ENCODE data around the gene TMEM117.
"Not testable (repeated sequence)": the region's sequence is repeated elsewhere in the genome, so short reads cannot be mapped to it uniquely, and the experiment has no call there.

Gene TMEM117

DNA sequence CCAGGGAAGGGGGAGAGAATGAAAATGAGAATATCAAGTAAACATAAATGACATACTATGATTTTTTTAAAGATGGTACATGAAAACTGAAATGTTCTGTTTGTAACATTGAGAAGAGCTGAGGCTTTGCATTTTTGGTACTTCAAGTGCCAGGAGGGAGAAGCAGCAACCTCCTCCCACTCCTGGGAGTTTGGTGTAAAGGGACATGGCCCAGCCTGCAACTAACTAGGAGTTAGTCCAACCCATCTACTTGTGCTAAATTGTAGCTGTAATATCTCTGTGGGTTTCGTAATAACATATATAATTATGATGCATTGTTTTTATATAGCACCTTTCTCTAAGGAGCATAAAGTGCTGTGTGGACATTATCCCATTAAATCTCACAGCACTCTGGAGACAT, 522.8 kb downstream of the TMEM117 start:
- in situ Hi-C loops (cut with HindIII; ENCODE audit: low sequenced_read_pairs), result no loop called here

DNA sequence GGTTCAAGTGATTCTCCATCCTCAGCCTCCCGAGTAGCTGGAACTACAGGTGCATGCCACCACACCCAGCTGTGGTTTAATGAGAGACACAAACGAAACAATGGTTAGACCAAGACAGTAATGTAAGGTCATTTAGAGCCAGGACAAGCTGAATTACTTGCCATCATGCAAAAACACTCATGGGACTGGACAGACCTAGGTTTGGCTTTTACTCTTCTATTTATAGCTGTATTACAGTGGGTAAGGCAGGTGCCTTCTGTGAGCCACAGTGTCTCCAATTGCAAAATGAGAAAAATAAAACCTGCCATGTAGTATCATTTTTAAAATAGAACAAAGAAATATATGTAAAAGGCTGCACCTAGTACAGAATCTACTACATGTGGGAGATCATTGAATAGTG, 527.1 kb downstream of the TMEM117 start:
- in situ Hi-C loops (cut with HindIII; ENCODE audit: low sequenced_read_pairs), result no loop called here

DNA sequence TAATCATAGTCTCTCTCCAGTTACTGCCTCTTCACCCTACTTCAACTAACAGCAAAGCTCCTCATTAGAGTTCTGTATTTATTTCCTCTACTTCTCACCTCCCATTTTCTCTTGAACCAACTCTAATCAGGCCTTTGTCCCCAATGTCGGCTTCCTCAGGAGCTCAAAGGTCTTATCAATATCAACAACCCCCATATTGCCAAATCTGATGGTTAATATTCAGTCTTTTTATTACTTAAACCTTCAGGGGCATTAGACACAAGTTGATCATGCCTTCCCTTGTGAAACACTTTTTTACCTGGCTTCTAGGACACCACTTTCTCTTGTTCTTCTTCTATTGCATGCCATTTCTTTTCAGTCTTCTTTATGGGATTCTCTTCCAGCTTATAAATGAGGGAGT, 531.3 kb downstream of the TMEM117 start:
- in situ Hi-C loops (cut with HindIII; ENCODE audit: low sequenced_read_pairs), result no loop called here

DNA sequence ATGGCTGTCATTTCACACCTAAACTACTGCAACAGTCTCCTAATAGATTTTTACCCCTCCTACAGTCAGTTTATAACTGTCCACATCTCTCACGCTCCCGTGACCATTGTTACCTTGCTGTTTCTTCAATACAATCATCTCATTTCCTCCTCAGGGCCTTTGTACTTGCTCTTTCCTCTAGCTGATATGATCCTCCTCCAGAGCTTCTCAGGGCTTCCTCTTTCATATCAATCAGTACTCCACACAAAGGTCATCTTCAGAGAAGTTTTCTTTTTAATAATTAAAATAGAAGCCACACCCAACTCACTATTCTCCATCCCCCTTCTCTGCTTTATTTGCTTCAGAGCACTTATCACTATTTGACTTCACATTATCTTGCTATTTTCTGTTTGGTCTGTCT, 532.0 kb downstream of the TMEM117 start:
- in situ Hi-C loops (cut with HindIII; ENCODE audit: low sequenced_read_pairs), result no loop called here

DNA sequence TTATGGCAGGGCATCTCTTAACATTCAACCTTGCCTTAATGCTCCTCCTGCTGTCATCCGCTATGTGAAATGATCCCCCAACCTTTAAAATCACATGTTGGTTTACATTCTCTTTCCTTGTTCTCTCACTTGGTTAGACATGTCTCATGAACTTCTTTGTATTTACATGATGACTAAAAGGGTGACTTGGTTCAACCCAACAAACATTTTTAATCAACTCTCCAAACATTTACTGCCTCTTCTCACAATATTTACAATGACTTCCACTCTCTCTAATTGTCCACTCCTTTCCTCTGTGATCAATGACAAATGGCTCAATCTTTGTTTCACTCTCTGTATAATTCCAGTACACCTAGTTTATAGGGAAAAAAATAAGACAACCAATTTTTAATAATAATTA, 534.1 kb downstream of the TMEM117 start:
- in situ Hi-C loops (cut with HindIII; ENCODE audit: low sequenced_read_pairs), result no loop called here

DNA sequence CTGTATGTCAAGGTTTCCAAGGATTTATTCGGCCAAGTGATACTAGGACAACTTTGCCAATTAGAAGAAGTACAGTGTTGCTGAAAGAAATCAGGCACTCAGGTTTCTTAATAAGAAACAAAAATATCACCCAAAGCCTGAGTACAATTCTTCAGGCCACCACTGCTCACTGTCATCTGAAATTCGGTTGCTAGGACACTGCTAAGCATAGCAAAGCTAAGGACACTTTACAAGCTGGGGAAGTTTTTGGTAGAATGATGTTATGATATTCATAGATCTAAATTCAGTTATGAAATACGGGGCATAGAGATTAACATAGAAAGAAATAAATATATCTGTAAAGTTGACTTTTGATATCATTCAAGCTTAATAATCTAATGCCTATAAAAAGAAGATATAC, 535.1 kb downstream of the TMEM117 start:
- in situ Hi-C loops (cut with HindIII; ENCODE audit: low sequenced_read_pairs), result no loop called here

DNA sequence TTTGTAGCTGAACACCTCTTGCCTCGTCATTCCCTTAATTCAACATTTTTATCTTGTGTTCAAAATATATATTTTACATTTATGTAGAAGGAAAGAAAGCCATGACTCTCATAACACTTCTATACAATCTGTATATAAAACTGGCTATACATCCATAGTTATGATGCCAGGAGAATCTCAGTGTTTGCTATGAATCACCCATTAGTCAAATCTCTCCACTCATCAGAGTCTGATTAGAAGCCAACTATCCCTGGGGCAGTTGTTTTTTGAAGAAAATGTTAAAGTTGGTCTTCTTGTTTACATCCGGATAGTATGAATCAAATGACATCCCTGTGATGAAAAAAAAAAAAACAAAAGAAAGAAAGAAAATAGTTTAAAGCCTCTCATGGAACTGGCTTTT, 536.4 kb downstream of the TMEM117 start:
- in situ Hi-C loops (cut with HindIII; ENCODE audit: low sequenced_read_pairs), result no loop called here

DNA sequence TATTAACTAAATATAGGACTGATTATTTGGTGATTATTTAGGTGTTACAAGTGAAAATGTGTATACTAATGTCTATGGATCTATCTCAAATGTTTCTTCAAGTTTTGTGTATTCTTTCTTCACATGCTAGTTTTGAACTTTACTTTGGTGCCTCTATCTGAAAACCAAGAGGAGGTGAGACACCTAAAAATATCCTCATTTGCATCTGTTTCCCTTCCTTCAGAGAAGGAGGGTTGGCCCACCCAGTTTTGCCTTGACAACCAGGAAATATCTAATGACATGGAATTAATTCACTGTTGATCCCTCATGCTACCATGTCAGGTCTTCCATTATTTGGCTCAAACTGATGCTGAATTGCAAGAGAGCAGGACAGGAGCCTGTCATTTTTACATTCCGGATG, 539.8 kb downstream of the TMEM117 start:
- in situ Hi-C loops (cut with HindIII; ENCODE audit: low sequenced_read_pairs), result no loop called here

DNA sequence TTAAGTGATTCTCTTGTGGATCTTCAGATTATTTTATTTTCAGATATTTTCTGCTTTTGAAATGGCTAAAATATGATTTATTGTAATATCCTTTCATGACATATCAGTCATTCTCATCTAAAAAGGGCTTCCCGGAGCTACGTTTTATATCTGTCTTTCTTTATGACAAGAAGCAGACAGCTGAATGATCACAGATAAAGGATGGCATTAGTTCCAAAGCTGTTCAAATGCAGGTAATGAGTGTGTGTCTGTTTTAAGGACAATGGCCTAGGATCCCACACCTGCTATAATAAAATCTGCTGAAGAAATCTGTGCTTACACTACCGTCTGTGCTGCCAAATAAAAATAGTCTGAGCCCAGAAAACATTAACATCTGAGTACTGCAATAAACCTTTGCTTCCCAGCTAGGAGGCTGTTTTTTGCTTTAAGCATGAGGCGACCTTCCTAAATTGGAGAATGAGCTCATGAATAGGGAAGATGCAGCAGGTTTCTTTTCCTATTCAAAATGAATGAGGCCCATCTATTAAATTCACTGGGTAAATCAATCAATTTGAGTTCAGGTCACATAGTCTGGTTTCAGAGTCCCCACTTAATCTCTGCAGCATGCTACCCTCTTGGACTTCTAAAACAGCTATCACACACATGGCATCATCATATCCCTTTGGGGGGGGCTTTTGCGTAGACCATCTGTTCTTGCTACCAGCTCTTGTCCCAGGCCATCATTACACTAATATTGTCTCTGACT, 541.7 kb downstream of the TMEM117 start:
- in situ Hi-C loops (cut with HindIII; ENCODE audit: low sequenced_read_pairs), result no loop called here

DNA sequence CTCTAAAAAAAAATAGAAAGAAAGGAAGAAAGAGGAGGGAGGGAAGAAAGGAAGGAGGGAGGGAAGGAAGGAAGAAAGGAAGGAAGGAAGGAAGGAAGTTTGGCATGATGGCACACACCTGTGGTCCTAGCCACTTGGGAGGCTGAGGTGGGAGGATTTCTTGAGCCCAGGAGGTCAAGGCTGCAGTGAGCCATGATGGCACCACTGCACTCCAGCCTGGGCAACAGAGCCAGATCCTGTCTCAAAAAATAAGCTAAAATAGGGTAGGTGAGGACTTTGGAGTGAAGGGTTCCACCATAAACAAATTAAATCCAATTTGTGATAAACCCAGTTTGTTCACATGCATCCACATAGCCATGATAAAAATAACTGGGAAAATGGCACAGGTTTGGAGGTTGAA, 543.2 kb downstream of the TMEM117 start:
- in situ Hi-C loops (cut with HindIII; ENCODE audit: low sequenced_read_pairs), result not testable (repeated sequence)

DNA sequence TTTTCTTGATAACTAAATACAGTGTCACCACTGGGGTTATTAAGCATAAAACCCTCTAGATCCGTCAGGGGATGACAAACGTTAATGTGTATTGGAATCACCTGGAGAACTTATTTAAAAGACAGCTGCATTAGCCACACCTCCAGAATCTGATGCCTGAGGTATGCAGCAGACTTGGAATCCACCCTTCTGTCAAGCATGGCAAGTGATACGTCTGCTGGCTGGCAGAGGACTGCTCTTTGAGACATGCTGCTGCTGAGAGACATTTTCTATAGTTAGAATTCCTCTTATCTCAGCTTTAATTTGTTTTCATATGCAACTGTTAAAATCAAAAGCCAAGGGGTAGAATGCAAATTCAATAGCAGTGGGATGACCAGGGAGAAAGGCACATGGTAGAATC, 544.0 kb downstream of the TMEM117 start:
- in situ Hi-C loops (cut with HindIII; ENCODE audit: low sequenced_read_pairs), result no loop called here

DNA sequence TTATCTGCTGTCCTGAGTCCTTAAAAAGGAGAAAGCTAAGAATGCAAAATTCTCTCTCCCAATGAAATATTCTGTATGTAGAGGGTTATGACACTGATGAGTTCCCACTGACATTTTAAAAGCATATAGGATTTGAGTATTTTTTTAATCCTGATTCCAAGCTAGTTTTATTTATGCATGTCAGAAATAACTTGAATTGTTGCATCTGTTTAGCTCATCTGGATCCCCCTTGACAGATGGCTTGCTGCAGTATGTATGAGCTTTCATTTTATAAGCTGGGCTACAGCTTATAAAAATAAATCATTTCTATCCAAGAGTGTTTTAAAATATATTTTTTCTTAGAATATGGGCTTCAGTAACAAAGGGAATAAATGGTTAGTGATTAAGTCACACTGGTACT, 545.0 kb downstream of the TMEM117 start:
- in situ Hi-C loops (cut with HindIII; ENCODE audit: low sequenced_read_pairs), result no loop called here

DNA sequence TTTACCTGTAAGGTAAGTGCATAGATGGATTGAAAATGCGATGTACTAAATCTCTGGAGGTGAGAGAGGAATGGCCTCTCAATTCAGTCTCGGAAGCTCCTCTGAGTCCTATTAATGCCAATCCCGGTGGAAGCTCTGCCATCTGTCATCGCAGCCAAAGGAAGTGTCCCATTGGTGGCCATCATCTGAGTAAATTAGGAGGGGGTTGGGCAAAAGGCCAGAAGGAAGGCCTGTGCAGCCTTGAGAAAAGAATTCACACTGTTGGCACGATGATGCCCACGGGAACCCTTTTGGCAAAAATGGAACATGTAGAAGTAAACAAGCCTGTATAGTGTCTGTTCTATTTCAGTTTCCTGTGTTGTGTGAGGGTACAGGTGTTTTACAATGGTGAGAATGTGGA, 545.5 kb downstream of the TMEM117 start:
- in situ Hi-C loops (cut with HindIII; ENCODE audit: low sequenced_read_pairs), result no loop called here

DNA sequence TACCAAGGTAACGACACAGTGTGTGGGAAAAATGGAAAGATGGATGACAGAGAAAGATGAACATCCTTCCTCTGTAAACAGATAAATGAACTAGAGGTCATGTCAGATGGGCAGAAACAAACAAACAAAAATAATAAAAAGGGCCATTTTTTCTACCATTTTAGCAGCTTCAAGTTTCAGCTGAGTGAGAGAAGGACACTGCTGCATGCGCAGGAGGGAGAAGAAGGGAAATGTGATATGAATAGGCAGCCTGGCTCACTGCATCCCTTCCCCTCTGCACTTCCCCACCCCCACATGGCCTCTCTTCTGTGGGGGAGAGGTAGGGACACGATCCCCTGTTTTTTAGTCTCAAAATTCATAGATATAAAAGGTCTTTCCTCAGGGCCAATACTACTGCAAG, 548.3 kb downstream of the TMEM117 start:
- in situ Hi-C loops (cut with HindIII; ENCODE audit: low sequenced_read_pairs), result no loop called here

DNA sequence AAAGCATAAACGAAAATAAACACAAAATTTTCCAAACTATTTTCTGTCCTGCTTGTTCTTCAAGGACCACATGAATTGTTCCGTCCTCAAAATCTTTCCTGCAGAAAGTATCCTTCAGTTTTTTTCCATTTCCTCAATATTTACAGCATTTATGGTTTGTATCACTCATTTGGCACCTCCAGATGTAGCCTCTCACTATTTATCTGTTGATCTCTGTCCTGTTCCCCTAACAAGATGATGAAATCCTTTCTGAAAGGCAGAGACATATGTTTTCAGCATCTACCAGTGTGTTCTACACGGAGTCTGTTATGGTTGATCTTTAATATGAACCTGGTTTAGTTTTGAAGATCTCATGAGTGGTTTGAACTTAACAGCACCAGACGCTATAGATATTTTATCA, 550.1 kb downstream of the TMEM117 start:
- in situ Hi-C loops (cut with HindIII; ENCODE audit: low sequenced_read_pairs), result no loop called here

DNA sequence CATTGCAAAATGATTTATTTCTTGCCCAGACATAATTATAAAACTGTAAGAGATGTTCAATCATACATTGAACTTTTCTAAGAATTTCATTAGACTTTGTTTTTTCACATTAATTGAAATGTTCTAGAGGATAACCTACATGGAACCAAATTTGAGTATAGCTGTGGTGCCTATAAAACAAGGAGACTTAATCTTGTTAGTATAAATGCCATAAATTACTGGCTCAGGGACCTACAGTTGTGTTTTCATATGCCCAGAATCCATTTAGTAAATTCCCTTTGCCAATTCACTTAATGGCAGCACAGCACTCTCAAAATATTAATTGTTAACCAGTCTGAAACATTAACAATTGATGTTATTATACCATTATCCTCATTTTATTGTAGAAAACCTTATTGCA, 551.7 kb downstream of the TMEM117 start:
- in situ Hi-C loops (cut with HindIII; ENCODE audit: low sequenced_read_pairs), result no loop called here

DNA sequence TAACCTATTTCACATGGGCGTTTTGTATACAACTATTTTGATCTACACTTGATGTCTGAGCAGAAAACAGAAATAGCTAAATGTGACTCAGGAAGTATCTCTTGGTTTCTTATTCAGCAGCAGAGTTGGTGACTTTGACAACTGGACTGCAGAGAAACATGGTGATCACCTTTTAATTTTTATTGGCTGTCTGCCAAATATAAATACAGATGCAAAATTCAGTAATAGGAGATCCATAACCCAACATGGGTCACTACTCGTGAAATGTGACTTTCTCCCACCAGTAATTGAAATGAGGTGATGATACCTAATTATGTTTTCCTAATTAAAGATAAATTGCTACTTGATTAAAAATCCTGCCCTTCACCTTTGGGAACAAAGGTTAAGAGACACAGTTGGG, 553.2 kb downstream of the TMEM117 start:
- in situ Hi-C loops (cut with HindIII; ENCODE audit: low sequenced_read_pairs), result no loop called here

DNA sequence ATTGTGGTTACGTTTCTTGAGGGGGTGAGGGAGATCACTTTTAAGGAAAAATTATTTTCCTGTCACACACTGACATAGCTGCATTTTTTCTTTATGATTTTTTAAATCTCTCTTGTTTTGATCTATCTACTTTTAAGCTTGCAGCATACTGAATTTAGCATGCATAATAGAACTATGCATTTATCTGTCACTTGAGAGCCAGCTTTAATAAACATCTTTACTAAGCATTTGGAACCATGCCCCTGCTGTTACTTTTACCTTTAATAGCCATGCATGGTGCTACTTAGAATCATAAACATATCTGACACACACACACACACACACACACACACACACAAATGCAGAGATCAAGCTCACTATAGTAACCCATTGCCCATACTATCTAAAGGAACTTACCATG, 554.0 kb downstream of the TMEM117 start:
- in situ Hi-C loops (cut with HindIII; ENCODE audit: low sequenced_read_pairs), result no loop called here

DNA sequence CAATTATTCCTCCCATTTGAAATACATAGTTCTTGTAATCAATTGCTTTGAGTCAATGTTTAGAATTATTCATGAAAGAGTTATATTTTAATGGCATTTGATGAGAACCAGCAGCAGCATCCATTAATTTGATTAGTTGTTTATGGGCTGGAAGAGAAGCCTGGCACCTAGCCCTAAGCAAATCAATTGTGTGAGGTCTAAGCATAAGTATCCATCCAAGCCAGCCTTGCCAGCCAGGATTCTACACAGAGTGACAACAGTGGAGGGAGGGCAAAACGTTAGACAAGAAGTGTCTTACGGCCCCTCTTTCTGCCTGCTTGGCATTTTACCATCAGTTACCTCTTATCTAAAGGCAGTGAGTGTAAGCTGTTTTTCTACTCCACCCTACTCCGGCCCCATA, 561.8 kb downstream of the TMEM117 start:
- in situ Hi-C loops (cut with HindIII; ENCODE audit: low sequenced_read_pairs), result no loop called here

DNA sequence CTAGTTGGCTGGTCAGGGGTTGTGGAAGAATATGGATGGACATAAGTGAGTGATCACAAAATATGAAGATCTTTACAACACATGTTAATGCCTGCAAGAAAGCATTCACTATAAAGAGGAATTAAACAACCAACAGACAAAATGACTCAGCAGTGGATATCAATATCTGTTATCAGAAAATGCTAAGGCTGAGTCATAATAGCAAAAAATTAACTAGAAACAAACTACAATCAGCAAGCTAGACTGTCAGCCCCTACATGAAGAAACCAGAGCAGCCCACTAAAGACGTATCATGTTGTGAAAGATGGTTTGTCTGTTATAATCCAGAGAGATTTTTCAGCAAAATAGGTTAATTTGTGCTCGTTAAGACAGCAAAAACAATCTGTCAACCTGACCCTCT, 567.3 kb downstream of the TMEM117 start:
- in situ Hi-C loops (cut with HindIII; ENCODE audit: low sequenced_read_pairs), result no loop called here

DNA sequence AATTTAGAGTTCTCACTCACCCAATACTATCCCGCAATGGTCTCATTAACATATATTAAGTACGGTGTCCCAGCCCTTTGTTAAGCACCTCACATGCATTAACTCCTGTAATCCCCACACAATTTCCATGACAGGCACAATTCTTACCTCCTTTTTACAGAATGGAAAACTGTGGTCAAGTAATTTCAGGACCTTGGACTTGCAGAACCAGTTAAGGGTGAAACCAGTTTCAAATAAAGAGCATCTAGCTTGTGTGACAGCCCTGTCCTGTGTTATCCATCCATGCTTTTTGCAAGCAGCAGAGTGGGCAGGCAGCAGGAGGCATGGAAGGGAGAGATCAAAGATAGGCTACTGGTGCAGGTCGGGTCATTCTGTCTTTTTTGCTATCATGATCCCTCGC, 569.4 kb downstream of the TMEM117 start:
- in situ Hi-C loops (cut with HindIII; ENCODE audit: low sequenced_read_pairs), result no loop called here

DNA sequence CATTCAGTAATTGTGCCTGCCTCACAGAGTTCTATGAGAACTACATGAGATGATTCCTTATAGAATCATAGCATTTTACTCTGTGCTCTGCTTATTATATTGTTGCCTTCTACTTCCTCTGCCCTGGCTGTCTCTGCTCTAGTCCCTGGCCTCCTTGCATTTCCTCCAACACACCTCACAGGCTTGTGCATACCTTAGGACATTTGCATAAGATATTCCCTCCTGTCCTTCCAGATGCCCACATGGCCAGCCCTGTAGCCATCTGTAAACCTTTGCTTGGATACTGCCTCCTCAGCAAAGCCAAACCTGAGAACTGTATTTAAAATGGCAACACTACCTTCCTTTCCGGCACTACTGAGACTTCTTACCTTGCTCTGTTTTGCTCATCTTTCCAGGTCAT, 586.7 kb downstream of the TMEM117 start:
- in situ Hi-C loops (cut with HindIII; ENCODE audit: low sequenced_read_pairs), result no loop called here

DNA sequence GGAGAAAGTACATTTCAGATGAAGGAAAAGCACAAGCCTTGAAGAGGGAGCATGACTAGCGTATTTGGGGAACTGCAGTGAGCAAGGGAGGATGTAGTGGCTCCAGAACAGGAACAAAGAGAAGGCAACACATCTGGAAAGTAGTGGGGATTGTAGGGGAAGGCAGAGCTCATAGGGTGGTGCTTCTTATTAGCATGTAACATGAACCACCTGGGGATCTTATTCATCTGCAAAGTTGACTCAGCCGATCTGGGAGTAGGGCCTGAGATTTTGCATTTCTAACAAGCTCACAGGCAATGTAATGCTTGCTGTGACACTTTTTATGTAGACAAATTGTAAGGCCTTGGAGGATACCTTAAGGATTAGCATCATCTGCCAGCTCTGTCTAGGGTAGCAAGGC, 592.9 kb downstream of the TMEM117 start:
- in situ Hi-C loops (cut with HindIII; ENCODE audit: low sequenced_read_pairs), result no loop called here
